Measurements from ENCODE around the gene APOE. TPM values are rescaled to one million over a fixed set of nuclear protein-coding genes. Genes with fewer than 3 reads are reported as not detected.
A peak's percentile ranks its signal among the peaks of the same experiment; 100 is the strongest.

Gene APOE
- total and polyA plus RNA-seq, 2 of the 13 experiments (the other 11 are each of a cell fraction or from before 2014, with no cell fraction given) = 1,328 to 1,470 TPM

DNA sequence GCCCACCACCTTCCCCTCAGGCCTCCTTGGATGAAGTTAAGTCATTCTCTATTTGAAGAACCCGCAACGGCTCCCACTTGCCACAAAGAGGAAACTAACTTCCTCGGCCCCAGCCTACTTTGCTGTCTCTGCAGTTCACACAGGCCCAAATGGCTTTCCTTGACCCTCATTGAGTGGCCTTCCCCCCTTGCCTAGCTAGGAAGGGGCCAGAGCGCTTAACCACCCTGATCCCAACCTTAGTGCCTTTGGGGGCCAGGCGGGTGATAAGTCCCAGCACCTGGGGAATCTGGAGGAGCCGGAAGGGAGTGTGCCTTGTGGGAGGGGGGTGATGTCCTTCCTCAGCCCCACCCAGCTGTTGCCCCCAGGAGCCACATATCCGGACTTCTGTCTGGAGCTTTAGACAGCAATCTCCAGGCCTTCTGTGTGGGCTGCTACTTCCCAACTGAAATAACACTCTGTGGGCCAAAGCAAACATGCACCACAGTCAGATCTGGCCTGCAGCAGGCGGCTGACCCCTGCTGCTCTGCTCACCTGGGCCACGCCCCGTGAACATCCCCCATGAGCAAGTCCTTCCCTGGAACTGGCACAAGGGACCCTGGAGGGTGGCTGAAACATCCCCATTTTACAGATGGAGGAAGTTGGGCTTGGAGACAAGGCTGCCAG, 49.0 kb upstream of the APOE start (continued):
- TF ChIP-seq, protein P1, sequence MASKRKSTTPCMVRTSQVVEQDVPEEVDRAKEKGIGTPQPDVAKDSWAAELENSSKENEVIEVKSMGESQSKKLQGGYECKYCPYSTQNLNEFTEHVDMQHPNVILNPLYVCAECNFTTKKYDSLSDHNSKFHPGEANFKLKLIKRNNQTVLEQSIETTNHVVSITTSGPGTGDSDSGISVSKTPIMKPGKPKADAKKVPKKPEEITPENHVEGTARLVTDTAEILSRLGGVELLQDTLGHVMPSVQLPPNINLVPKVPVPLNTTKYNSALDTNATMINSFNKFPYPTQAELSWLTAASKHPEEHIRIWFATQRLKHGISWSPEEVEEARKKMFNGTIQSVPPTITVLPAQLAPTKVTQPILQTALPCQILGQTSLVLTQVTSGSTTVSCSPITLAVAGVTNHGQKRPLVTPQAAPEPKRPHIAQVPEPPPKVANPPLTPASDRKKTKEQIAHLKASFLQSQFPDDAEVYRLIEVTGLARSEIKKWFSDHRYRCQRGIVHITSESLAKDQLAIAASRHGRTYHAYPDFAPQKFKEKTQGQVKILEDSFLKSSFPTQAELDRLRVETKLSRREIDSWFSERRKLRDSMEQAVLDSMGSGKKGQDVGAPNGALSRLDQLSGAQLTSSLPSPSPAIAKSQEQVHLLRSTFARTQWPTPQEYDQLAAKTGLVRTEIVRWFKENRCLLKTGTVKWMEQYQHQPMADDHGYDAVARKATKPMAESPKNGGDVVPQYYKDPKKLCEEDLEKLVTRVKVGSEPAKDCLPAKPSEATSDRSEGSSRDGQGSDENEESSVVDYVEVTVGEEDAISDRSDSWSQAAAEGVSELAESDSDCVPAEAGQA (IDR thresholded peaks at IDR 0.05; ENCODE audit: low read depth) = no peak
- TF ChIP-seq, protein P1 (CRISPR knock-in tag; IDR thresholded peaks at IDR 0.05; ENCODE audit: borderline replicate concordance) = no peak
- no peak for TF ChIP-seq FIP1L1 (IDR thresholded peaks at IDR 0.05; ENCODE audit: borderline replicate concordance, insufficient read depth, low read depth, low read length)
- TF ChIP-seq NONO (IDR thresholded peaks at IDR 0.05) = no peak
- TF ChIP-seq NONO (CRISPR knock-in tag; conservative IDR thresholded peaks at IDR 0.05) = peak; percentile 50; the same call in 1 of the 2 replicates
- TF ChIP-seq, protein P2, sequence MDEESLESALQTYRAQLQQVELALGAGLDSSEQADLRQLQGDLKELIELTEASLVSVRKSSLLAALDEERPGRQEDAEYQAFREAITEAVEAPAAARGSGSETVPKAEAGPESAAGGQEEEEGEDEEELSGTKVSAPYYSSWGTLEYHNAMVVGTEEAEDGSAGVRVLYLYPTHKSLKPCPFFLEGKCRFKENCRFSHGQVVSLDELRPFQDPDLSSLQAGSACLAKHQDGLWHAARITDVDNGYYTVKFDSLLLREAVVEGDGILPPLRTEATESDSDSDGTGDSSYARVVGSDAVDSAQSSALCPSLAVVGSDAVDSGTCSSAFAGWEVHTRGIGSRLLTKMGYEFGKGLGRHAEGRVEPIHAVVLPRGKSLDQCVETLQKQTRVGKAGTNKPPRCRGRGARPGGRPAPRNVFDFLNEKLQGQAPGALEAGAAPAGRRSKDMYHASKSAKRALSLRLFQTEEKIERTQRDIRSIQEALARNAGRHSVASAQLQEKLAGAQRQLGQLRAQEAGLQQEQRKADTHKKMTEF (CRISPR knock-in tag; IDR thresholded peaks at IDR 0.05) = 0 out of 2 replicates have a peak, but pooled peaks have one; percentile 34
- no peak for TF ChIP-seq HHEX (CRISPR knock-in tag; IDR thresholded peaks at IDR 0.05)
- no peak for TF ChIP-seq SMARCC2 (IDR thresholded peaks at IDR 0.05)
- no peak for TF ChIP-seq THAP11 (CRISPR knock-in tag; IDR thresholded peaks at IDR 0.05)
- no peak for TF ChIP-seq ZNF781 (CRISPR knock-in tag; IDR thresholded peaks at IDR 0.05; ENCODE audit: borderline replicate concordance, not compliant biosample characterization)
- no peak for TF ChIP-seq ZNF468 (CRISPR knock-in tag; IDR thresholded peaks at IDR 0.05)
- TF ChIP-seq, protein P3, sequence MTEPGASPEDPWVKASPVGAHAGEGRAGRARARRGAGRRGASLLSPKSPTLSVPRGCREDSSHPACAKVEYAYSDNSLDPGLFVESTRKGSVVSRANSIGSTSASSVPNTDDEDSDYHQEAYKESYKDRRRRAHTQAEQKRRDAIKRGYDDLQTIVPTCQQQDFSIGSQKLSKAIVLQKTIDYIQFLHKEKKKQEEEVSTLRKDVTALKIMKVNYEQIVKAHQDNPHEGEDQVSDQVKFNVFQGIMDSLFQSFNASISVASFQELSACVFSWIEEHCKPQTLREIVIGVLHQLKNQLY (CRISPR knock-in tag; IDR thresholded peaks at IDR 0.05) = 0 out of 2 replicates have a peak, but pooled peaks have one; percentile 18
- no peak for TF ChIP-seq ZNF841 (CRISPR knock-in tag; IDR thresholded peaks at IDR 0.05; ENCODE audit: borderline replicate concordance)
- TF ChIP-seq PHB2 (IDR thresholded peaks at IDR 0.05; ENCODE audit: partially characterized antibody) = no peak
- TF ChIP-seq, protein P4, sequence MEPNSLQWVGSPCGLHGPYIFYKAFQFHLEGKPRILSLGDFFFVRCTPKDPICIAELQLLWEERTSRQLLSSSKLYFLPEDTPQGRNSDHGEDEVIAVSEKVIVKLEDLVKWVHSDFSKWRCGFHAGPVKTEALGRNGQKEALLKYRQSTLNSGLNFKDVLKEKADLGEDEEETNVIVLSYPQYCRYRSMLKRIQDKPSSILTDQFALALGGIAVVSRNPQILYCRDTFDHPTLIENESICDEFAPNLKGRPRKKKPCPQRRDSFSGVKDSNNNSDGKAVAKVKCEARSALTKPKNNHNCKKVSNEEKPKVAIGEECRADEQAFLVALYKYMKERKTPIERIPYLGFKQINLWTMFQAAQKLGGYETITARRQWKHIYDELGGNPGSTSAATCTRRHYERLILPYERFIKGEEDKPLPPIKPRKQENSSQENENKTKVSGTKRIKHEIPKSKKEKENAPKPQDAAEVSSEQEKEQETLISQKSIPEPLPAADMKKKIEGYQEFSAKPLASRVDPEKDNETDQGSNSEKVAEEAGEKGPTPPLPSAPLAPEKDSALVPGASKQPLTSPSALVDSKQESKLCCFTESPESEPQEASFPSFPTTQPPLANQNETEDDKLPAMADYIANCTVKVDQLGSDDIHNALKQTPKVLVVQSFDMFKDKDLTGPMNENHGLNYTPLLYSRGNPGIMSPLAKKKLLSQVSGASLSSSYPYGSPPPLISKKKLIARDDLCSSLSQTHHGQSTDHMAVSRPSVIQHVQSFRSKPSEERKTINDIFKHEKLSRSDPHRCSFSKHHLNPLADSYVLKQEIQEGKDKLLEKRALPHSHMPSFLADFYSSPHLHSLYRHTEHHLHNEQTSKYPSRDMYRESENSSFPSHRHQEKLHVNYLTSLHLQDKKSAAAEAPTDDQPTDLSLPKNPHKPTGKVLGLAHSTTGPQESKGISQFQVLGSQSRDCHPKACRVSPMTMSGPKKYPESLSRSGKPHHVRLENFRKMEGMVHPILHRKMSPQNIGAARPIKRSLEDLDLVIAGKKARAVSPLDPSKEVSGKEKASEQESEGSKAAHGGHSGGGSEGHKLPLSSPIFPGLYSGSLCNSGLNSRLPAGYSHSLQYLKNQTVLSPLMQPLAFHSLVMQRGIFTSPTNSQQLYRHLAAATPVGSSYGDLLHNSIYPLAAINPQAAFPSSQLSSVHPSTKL (CRISPR knock-in tag; IDR thresholded peaks at IDR 0.05) = 0 out of 2 replicates have a peak, but pooled peaks have one; percentile 25
- no peak for TF ChIP-seq ZNF83 (CRISPR knock-in tag; IDR thresholded peaks at IDR 0.05; ENCODE audit: borderline replicate concordance)
- no peak for TF ChIP-seq MTF1 (CRISPR knock-in tag; IDR thresholded peaks at IDR 0.05)
- no peak for TF ChIP-seq NR2F2 (IDR thresholded peaks at IDR 0.05; ENCODE audit: borderline replicate concordance, low read depth)

Data from HepG2 (cell line).